ENCODE data around the gene ZC3H18.

The ZC3H18 gene

GRCh38 chr16:88549671-88550245, 20.4 kb upstream of the ZC3H18 start:
- no peak for DNase-seq (ENCODE audit: low spot score)

GRCh38 chr16:88550246-88550661, 19.9 kb upstream of the ZC3H18 start:
- DNase-seq (ENCODE audit: low spot score): no peak

GRCh38 chr16:88552166-88552565, 18.0 kb upstream of the ZC3H18 start:
- no peak for DNase-seq (ENCODE audit: low spot score)

- no peak for DNase-seq (ENCODE audit: low spot score)
These were observed 17.4 kb upstream of the ZC3H18 start for GRCh38 chr16:88552815-88553214.

GRCh38 chr16:88553739-88554138, 16.5 kb upstream of the ZC3H18 start:
- no peak for DNase-seq (ENCODE audit: low spot score)

GRCh38 chr16:88554711-88555264, 15.4 kb upstream of the ZC3H18 start:
- DNase-seq (ENCODE audit: low spot score): no peak

GRCh38 chr16:88556294-88556988, 13.8 kb upstream of the ZC3H18 start:
- DNase-seq (ENCODE audit: low spot score): no peak

GRCh38 chr16:88558457-88559442, 11.5 kb upstream of the ZC3H18 start:
- DNase-seq (ENCODE audit: low spot score): peak; percentile 53

- DNase-seq (ENCODE audit: low spot score): no peak
These were observed 9.3 kb upstream of the ZC3H18 start for GRCh38 chr16:88560714-88561484.

- DNase-seq (ENCODE audit: low spot score): peak; percentile 81
These were observed 8.5 kb upstream of the ZC3H18 start for GRCh38 chr16:88561485-88562359.

- no peak for DNase-seq (ENCODE audit: low spot score)
These were observed 4.0 kb upstream of the ZC3H18 start for GRCh38 chr16:88566158-88566557.

- DNase-seq (ENCODE audit: low spot score): no peak
These were observed 1.2 kb upstream of the ZC3H18 start for GRCh38 chr16:88568710-88569613.

- DNase-seq (ENCODE audit: low spot score): peak; percentile 35
These were observed 604 bp upstream of the ZC3H18 start for GRCh38 chr16:88569614-88569984.

GRCh38 chr16:88570691-88571092, 489 bp downstream of the ZC3H18 start:
- DNase-seq (ENCODE audit: low spot score): peak; percentile 40

GRCh38 chr16:88575251-88575650, 5.0 kb downstream of the ZC3H18 start:
- no peak for DNase-seq (ENCODE audit: low spot score)

GRCh38 chr16:88576307-88576706, 6.1 kb downstream of the ZC3H18 start:
- DNase-seq (ENCODE audit: low spot score): no peak

- DNase-seq (ENCODE audit: low spot score): no peak
These were observed 7.0 kb downstream of the ZC3H18 start for GRCh38 chr16:88577166-88577565.

GRCh38 chr16:88578446-88579313, 8.5 kb downstream of the ZC3H18 start:
- DNase-seq (ENCODE audit: low spot score): no peak

GRCh38 chr16:88580371-88580770, 10.2 kb downstream of the ZC3H18 start:
- no peak for DNase-seq (ENCODE audit: low spot score)
